GM23338 (cell line): Measurements from ENCODE around the gene PIK3R3. TPM values are rescaled to one million over a fixed set of nuclear protein-coding genes. Genes with fewer than 3 reads are reported as not detected.

ENCODE experiments used
- ATAC-seq: fragments of 200-7000 bp; cut with Tn5 transposase; 3 replicates; pipeline ENCODE4 v1.9.1; 2020
- DNase-seq: peaks from one replicate; pipeline ENCODE4 v3.0.0-alpha.2; 2015; ENCODE audit warnings: low spot score
- H2AFZ ChIP-seq: fragments of 200-600 bp; sonication (generic); 2 replicates; pipeline ENCODE4 v1.8.0; 2016; ENCODE audit warnings: antibody characterized with exemption, mild to moderate bottlenecking, moderate library complexity
- H3F3A ChIP-seq: fragments of 200-600 bp; sonication (generic); replicated peaks from 2 replicates; pipeline ENCODE4 v1.8.0; 2017; ENCODE audit warnings: antibody characterized with exemption, mixed run types, low read depth
- H3K27ac ChIP-seq: fragments of 200-600 bp; sonication (generic); 2 replicates; pipeline ENCODE4 v1.6.1; 2016; ENCODE audit warnings: low read depth
- H3K27me3 ChIP-seq: fragments of 200-600 bp; sonication (generic); 2 replicates; pipeline ENCODE4 v1.8.0; 2016; ENCODE audit warnings: mild to moderate bottlenecking, mixed run types, moderate library complexity; ENCODE audit not compliant: insufficient read depth
- H3K36me3 ChIP-seq: fragments of 200-600 bp; sonication (generic); 2 replicates; pipeline ENCODE4 v1.8.0; 2016; ENCODE audit warnings: mild to moderate bottlenecking; ENCODE audit not compliant: insufficient read depth
- H3K4me1 ChIP-seq: fragments of 200-600 bp; sonication (generic); 2 replicates; pipeline ENCODE4 v1.8.0; 2016; ENCODE audit warnings: mild to moderate bottlenecking, moderate library complexity; ENCODE audit not compliant: insufficient read depth
- H3K4me2 ChIP-seq: fragments of 200-600 bp; sonication (generic); 2 replicates; pipeline ENCODE4 v1.7.1; 2017; ENCODE audit warnings: mixed run types
- H3K4me3 ChIP-seq: fragments of 200-600 bp; sonication (generic); 2 replicates; pipeline ENCODE4 v1.6.1; 2016; ENCODE audit warnings: mixed run types
- H3K79me2 ChIP-seq: fragments of 200-600 bp; sonication (generic); replicated peaks from 2 replicates; pipeline ENCODE4 v1.8.0; 2017; ENCODE audit warnings: mild to moderate bottlenecking; ENCODE audit not compliant: insufficient read depth
- H3K9me2 ChIP-seq: fragments of 200-600 bp; sonication (generic); 2 replicates; pipeline ENCODE4 v1.8.0; 2017; ENCODE audit not compliant: insufficient read depth
- H4K20me1 ChIP-seq: fragments of 200-600 bp; sonication (generic); replicated peaks from 2 replicates; pipeline ENCODE4 v1.8.0; 2017; ENCODE audit warnings: mild to moderate bottlenecking; ENCODE audit not compliant: insufficient read depth
- H3K27ac Mint-ChIP-seq: 2 replicates; pipeline ENCODE4 v1.8.0; 2020; ENCODE audit warnings: inconsistent platforms, mild to moderate bottlenecking, moderate library complexity, mixed read lengths
- H3K27me3 Mint-ChIP-seq: 3 replicates; pipeline ENCODE4 v1.8.0; 2022; ENCODE audit warnings: low read depth, mild to moderate bottlenecking, moderate library complexity, mixed read lengths, inconsistent platforms; ENCODE audit not compliant: insufficient read depth, poor library complexity
- H3K36me3 Mint-ChIP-seq: 3 replicates; pipeline ENCODE4 v1.8.0; 2021; ENCODE audit warnings: low read depth, mild to moderate bottlenecking, inconsistent platforms, moderate library complexity, mixed read lengths
- H3K4me1 Mint-ChIP-seq: 3 replicates; pipeline ENCODE4 v1.8.0; 2020; ENCODE audit warnings: mild to moderate bottlenecking, inconsistent platforms, mixed read lengths
- H3K4me3 Mint-ChIP-seq: 3 replicates; pipeline ENCODE4 v1.8.0; 2021; ENCODE audit warnings: moderate library complexity, mild to moderate bottlenecking, inconsistent platforms, mixed read lengths
- H3K9me3 Mint-ChIP-seq: 3 replicates; pipeline ENCODE4 v1.8.0; 2020; ENCODE audit warnings: moderate library complexity, mild to moderate bottlenecking, inconsistent platforms, mixed read lengths
- CREB1 ChIP-seq: fragments of 250-450 bp; sonication (Bioruptor Pico); IDR thresholded peaks from 2 replicates; pipeline ENCODE4 v1.5.0; 2020; ENCODE audit warnings: low read depth, mild to moderate bottlenecking, moderate library complexity
- EZH2 ChIP-seq: fragments of 200-600 bp; sonication (generic); IDR thresholded peaks from one replicate; pipeline ENCODE4 v1.8.0; 2017; ENCODE audit warnings: antibody characterized with exemption, mild to moderate bottlenecking, low read depth; ENCODE audit not compliant: unreplicated experiment
- EZH2phosphoT487 ChIP-seq: fragments of 200-600 bp; sonication (generic); IDR thresholded peaks from one replicate; pipeline ENCODE4 v1.8.1; 2018; ENCODE audit warnings: antibody characterized with exemption; ENCODE audit not compliant: unreplicated experiment
- JUNB ChIP-seq: IDR thresholded peaks from one replicate; pipeline ENCODE4 v1.6.1; 2016; ENCODE audit warnings: antibody characterized with exemption; ENCODE audit not compliant: unreplicated experiment
- NANOG ChIP-seq: IDR thresholded peaks from 2 replicates; pipeline ENCODE4 v1.6.1; 2016; ENCODE audit warnings: antibody characterized with exemption, borderline replicate concordance
- POLR2AphosphoS5 ChIP-seq: IDR thresholded peaks from 2 replicates; pipeline ENCODE4 v1.6.1; 2016; ENCODE audit warnings: antibody characterized with exemption, low read depth
- STAT1 ChIP-seq: IDR thresholded peaks from one replicate; pipeline ENCODE4 v1.6.1; 2016; ENCODE audit warnings: antibody characterized with exemption; ENCODE audit not compliant: unreplicated experiment
- ZNF114 ChIP-seq: fragments of 250-450 bp; sonication (Bioruptor Pico); IDR thresholded peaks from 2 replicates; pipeline ENCODE4 v1.5.0; 2020; ENCODE audit warnings: mild to moderate bottlenecking, moderate library complexity
- ZNF331 ChIP-seq: fragments of 250-450 bp; sonication (Bioruptor Pico); IDR thresholded peaks from 2 replicates; pipeline ENCODE4 v1.5.0; 2020; ENCODE audit warnings: low read depth, mild to moderate bottlenecking, moderate library complexity
- polyA plus RNA-seq: library from polyadenylated mRNA; unstranded; fragments of >200 nt; fragmentation: Nextera tagmentation; extraction: Ambion mirVana; gene quantifications from 2 replicates; pipeline ENCODE4 v1.2.1, GENCODE V29; 2016
- total RNA-seq: library from RNA; depleted of rRNA; stranded (reverse); fragments of >200 nt; shearing (Covaris generic); gene quantifications from 2 replicates; pipeline ENCODE4 v1.2.3, GENCODE V29; 2014
- TF ChIP-seq, protein P1 (sequence below): fragments of 250-450 bp; sonication (Bioruptor Pico); IDR thresholded peaks from 2 replicates; pipeline ENCODE4 v1.5.0; 2020; ENCODE audit warnings: mild to moderate bottlenecking, moderate library complexity
- TF ChIP-seq, protein P2 (sequence below), 2 experiments: fragments of 200-600 bp in 1 of 2; sonication (generic) in 1 of 2; conservative IDR thresholded peaks; 2 replicates each; pipeline versions ENCODE4 v1.5.1 to v1.6.1; 2016 to 2017; ENCODE audit warnings: antibody characterized with exemption in 2 of 2, low read depth in 2 of 2, mild to moderate bottlenecking in 2 of 2, moderate library complexity in 1 of 2
- TF ChIP-seq, protein P3 (sequence below): IDR thresholded peaks from one replicate; pipeline ENCODE4 v1.6.1; 2018; ENCODE audit warnings: antibody characterized with exemption; ENCODE audit not compliant: unreplicated experiment
- TF ChIP-seq, protein P4 (sequence below): IDR thresholded peaks from 2 replicates; pipeline ENCODE4 v1.6.1; 2016; ENCODE audit warnings: antibody characterized with exemption

Gene PIK3R3
- total and polyA plus RNA-seq, 2 experiments from 2014 or later: 7.5 to 8.6 TPM

DNA sequence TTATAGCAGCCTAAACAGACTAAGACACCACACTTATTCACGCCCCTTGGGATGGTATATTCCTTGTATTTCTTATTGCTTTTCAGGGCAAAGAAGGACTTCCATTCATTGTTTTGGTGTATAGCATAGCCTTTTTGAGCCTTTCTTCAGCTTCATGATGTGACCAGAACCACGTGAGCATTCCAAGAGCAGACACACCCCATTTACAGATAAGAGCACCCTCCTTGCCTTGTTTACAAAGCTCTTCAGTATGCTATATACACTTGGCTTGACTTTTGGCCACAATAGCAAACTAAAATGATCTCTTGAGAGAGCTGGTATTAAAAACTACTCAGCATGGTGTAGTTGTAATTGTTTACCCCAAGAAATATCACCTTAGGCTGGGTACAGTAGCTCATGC, 78.7 kb downstream of the PIK3R3 start:
- ATAC-seq: no peak

More for the DNA sequence above, 78.7 kb downstream of the PIK3R3 start:
- Mint-ChIP-seq H3K4me3 (no peak overlapping the region), H3K36me3 (peaks cover 18% of the 10 kb centered on the region), H3K27ac (no peak overlapping the region), H3K4me1 (no peaks in the 10 kb centered on the region), H3K9me3 (peaks cover 4% of the 10 kb centered on the region; the same call in 2 of the 3 replicates), H3K27me3 (peaks cover 3% of the 10 kb centered on the region)
- H3K36me3 ChIP-seq: 0 out of 2 replicates have a peak, but pooled peaks cover 3% of the 10 kb centered on the region
- H4K20me1 ChIP-seq: no peaks in the 10 kb centered on the region; the same call in none of the 2 replicates
- no peaks in the 10 kb centered on the region for H3K27me3 ChIP-seq
- H3K4me2 ChIP-seq: no peak overlapping the region
- no peaks in the 10 kb centered on the region for H3K9me2 ChIP-seq
- no peak overlapping the region for H2AFZ ChIP-seq
- TF ChIP-seq, protein P1, sequence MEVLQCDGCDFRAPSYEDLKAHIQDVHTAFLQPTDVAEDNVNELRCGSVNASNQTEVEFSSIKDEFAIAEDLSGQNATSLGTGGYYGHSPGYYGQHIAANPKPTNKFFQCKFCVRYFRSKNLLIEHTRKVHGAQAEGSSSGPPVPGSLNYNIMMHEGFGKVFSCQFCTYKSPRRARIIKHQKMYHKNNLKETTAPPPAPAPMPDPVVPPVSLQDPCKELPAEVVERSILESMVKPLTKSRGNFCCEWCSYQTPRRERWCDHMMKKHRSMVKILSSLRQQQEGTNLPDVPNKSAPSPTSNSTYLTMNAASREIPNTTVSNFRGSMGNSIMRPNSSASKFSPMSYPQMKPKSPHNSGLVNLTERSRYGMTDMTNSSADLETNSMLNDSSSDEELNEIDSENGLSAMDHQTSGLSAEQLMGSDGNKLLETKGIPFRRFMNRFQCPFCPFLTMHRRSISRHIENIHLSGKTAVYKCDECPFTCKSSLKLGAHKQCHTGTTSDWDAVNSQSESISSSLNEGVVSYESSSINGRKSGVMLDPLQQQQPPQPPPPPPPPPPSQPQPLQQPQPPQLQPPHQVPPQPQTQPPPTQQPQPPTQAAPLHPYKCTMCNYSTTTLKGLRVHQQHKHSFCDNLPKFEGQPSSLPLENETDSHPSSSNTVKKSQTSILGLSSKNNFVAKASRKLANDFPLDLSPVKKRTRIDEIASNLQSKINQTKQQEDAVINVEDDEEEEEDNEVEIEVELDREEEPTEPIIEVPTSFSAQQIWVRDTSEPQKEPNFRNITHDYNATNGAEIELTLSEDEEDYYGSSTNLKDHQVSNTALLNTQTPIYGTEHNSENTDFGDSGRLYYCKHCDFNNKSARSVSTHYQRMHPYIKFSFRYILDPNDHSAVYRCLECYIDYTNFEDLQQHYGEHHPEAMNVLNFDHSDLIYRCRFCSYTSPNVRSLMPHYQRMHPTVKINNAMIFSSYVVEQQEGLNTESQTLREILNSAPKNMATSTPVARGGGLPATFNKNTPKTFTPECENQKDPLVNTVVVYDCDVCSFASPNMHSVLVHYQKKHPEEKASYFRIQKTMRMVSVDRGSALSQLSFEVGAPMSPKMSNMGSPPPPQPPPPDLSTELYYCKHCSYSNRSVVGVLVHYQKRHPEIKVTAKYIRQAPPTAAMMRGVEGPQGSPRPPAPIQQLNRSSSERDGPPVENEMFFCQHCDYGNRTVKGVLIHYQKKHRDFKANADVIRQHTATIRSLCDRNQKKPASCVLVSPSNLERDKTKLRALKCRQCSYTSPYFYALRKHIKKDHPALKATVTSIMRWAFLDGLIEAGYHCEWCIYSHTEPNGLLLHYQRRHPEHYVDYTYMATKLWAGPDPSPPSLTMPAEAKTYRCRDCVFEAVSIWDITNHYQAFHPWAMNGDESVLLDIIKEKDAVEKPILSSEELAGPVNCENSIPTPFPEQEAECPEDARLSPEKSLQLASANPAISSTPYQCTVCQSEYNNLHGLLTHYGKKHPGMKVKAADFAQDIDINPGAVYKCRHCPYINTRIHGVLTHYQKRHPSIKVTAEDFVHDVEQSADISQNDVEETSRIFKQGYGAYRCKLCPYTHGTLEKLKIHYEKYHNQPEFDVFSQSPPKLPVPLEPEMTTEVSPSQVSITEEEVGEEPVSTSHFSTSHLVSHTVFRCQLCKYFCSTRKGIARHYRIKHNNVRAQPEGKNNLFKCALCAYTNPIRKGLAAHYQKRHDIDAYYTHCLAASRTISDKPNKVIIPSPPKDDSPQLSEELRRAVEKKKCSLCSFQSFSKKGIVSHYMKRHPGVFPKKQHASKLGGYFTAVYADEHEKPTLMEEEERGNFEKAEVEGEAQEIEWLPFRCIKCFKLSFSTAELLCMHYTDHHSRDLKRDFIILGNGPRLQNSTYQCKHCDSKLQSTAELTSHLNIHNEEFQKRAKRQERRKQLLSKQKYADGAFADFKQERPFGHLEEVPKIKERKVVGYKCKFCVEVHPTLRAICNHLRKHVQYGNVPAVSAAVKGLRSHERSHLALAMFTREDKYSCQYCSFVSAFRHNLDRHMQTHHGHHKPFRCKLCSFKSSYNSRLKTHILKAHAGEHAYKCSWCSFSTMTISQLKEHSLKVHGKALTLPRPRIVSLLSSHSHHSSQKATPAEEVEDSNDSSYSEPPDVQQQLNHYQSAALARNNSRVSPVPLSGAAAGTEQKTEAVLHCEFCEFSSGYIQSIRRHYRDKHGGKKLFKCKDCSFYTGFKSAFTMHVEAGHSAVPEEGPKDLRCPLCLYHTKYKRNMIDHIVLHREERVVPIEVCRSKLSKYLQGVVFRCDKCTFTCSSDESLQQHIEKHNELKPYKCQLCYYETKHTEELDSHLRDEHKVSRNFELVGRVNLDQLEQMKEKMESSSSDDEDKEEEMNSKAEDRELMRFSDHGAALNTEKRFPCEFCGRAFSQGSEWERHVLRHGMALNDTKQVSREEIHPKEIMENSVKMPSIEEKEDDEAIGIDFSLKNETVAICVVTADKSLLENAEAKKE (CRISPR knock-in tag): no peak
- TF ChIP-seq EZH2phosphoT487: no peak
- TF ChIP-seq EZH2: no peak
- TF ChIP-seq, protein P2, sequence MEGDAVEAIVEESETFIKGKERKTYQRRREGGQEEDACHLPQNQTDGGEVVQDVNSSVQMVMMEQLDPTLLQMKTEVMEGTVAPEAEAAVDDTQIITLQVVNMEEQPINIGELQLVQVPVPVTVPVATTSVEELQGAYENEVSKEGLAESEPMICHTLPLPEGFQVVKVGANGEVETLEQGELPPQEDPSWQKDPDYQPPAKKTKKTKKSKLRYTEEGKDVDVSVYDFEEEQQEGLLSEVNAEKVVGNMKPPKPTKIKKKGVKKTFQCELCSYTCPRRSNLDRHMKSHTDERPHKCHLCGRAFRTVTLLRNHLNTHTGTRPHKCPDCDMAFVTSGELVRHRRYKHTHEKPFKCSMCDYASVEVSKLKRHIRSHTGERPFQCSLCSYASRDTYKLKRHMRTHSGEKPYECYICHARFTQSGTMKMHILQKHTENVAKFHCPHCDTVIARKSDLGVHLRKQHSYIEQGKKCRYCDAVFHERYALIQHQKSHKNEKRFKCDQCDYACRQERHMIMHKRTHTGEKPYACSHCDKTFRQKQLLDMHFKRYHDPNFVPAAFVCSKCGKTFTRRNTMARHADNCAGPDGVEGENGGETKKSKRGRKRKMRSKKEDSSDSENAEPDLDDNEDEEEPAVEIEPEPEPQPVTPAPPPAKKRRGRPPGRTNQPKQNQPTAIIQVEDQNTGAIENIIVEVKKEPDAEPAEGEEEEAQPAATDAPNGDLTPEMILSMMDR (conservative IDR thresholded peaks at IDR 0.05; ENCODE audit: low read depth in 2 of 2): no peak
- no peak for TF ChIP-seq POLR2AphosphoS5
- TF ChIP-seq CREB1 (CRISPR knock-in tag): no peak
- TF ChIP-seq, protein P3, sequence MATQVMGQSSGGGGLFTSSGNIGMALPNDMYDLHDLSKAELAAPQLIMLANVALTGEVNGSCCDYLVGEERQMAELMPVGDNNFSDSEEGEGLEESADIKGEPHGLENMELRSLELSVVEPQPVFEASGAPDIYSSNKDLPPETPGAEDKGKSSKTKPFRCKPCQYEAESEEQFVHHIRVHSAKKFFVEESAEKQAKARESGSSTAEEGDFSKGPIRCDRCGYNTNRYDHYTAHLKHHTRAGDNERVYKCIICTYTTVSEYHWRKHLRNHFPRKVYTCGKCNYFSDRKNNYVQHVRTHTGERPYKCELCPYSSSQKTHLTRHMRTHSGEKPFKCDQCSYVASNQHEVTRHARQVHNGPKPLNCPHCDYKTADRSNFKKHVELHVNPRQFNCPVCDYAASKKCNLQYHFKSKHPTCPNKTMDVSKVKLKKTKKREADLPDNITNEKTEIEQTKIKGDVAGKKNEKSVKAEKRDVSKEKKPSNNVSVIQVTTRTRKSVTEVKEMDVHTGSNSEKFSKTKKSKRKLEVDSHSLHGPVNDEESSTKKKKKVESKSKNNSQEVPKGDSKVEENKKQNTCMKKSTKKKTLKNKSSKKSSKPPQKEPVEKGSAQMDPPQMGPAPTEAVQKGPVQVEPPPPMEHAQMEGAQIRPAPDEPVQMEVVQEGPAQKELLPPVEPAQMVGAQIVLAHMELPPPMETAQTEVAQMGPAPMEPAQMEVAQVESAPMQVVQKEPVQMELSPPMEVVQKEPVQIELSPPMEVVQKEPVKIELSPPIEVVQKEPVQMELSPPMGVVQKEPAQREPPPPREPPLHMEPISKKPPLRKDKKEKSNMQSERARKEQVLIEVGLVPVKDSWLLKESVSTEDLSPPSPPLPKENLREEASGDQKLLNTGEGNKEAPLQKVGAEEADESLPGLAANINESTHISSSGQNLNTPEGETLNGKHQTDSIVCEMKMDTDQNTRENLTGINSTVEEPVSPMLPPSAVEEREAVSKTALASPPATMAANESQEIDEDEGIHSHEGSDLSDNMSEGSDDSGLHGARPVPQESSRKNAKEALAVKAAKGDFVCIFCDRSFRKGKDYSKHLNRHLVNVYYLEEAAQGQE: no peak
- TF ChIP-seq, protein P4, sequence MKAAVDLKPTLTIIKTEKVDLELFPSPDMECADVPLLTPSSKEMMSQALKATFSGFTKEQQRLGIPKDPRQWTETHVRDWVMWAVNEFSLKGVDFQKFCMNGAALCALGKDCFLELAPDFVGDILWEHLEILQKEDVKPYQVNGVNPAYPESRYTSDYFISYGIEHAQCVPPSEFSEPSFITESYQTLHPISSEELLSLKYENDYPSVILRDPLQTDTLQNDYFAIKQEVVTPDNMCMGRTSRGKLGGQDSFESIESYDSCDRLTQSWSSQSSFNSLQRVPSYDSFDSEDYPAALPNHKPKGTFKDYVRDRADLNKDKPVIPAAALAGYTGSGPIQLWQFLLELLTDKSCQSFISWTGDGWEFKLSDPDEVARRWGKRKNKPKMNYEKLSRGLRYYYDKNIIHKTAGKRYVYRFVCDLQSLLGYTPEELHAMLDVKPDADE: no peak
- no peak for TF ChIP-seq NANOG
- no peak for TF ChIP-seq STAT1
- TF ChIP-seq ZNF114 (CRISPR knock-in tag): no peak
- TF ChIP-seq JUNB: no peak
- TF ChIP-seq ZNF331 (CRISPR knock-in tag): no peak
- H3F3A ChIP-seq: no peaks in the 10 kb centered on the region
- H3K4me1 ChIP-seq: no peaks in the 10 kb centered on the region
- no peak overlapping the region for H3K27ac ChIP-seq
- DNase-seq: no peak
- H3K4me3 ChIP-seq: no peak overlapping the region
- no peaks in the 10 kb centered on the region; the same call in 1 of the 2 replicates for H3K79me2 ChIP-seq
